H1 (cell line): ENCODE results near the gene SELENOV. TPM values are rescaled to one million over a fixed set of nuclear protein-coding genes. Genes with fewer than 3 reads are reported as not detected.

Experiments used
- CTCF ChIA-PET: fragments of 300-600 bp; sonication (Branson Sonifier 250); formaldehyde crosslinking; loops from one replicate; lab custom pipeline; 2021; ENCODE audit not compliant: partially characterized antibody; lab: Charles Lee
- POLR2A ChIA-PET: fragments of 300-600 bp; sonication (Branson Sonifier 250); formaldehyde crosslinking; loops from one replicate; lab custom pipeline; 2021; ENCODE audit warnings: inconsistent platforms; ENCODE audit not compliant: partially characterized antibody; lab: Charles Lee
- DNase-seq, 2 experiments: peaks; one replicate each; pipeline versions ENCODE4 v3.0.0 to v3.0.0-alpha.2; 2010 to 2022; ENCODE audit warnings: low spot score in 2 of 2, low read depth in 1 of 2, mixed read lengths in 1 of 2
- FAIRE-seq: peaks from 2 replicates; lab custom pipeline; 2011; peaks lifted over from hg19 to GRCh38; lab: Jason Lieb, UNC
- H2AFZ ChIP-seq: 2 replicates; pipeline ENCODE4 v1.8.1; 2012; ENCODE audit warnings: low read length, inconsistent platforms
- H2AK5ac ChIP-seq: 2 replicates; pipeline ENCODE4 v1.6.1; 2013; ENCODE audit warnings: low read depth, low read length
- H2BK120ac ChIP-seq: replicated peaks from 2 replicates; pipeline ENCODE3; 2013; ENCODE audit warnings: low read depth, low read length, inconsistent platforms
- H2BK12ac ChIP-seq: 2 replicates; pipeline ENCODE4 v1.6.1; 2013; ENCODE audit warnings: low read depth, low read length
- H2BK15ac ChIP-seq: 2 replicates; pipeline ENCODE4 v1.6.1; 2013; ENCODE audit warnings: low read length
- H2BK20ac ChIP-seq: 2 replicates; pipeline ENCODE4 v1.6.1; 2013; ENCODE audit warnings: low read length
- H2BK5ac ChIP-seq: 2 replicates; pipeline ENCODE4 v1.6.1; 2013; ENCODE audit warnings: low read depth, low read length
- H3K14ac ChIP-seq: 2 replicates; pipeline ENCODE4 v1.6.1; 2013; ENCODE audit warnings: inconsistent platforms; ENCODE audit not compliant: insufficient read length
- H3K18ac ChIP-seq: 2 replicates; pipeline ENCODE4 v1.6.1; 2013; ENCODE audit warnings: low read length; ENCODE audit errors: extremely low read depth
- H3K23ac ChIP-seq: 2 replicates; pipeline ENCODE4 v1.6.1; 2013; ENCODE audit warnings: inconsistent platforms; ENCODE audit not compliant: insufficient read length
- H3K23me2 ChIP-seq: 2 replicates; pipeline ENCODE4 v1.6.1; 2013; ENCODE audit warnings: low read depth, low read length
- H3K27ac ChIP-seq: 2 replicates; pipeline ENCODE4 v1.6.1; 2011; ENCODE audit warnings: low read depth, low read length, inconsistent platforms
- H3K27me3 ChIP-seq, 4 experiments: replicated peaks in 1 of 4; 1 replicate in 1 of 4; 2 replicates in 3 of 4; pipeline versions ENCODE4 v1.6.1 to v1.8.1; 2011 to 2013; ENCODE audit warnings: low read length in 3 of 4, mild to moderate bottlenecking in 3 of 4, inconsistent platforms in 2 of 4, mixed read lengths in 2 of 4, moderate library complexity in 1 of 4; ENCODE audit not compliant: control insufficient read depth in 3 of 4, insufficient read depth in 3 of 4; ENCODE audit errors: extremely low read depth in 1 of 4
- H3K36me3 ChIP-seq, 4 experiments: 2 replicates each; pipeline versions ENCODE4 v1.6.1 to v1.8.1; 2011 to 2013; ENCODE audit warnings: mild to moderate bottlenecking in 4 of 4, low read length in 3 of 4, moderate library complexity in 2 of 4, control low read depth in 1 of 4, inconsistent platforms in 1 of 4; ENCODE audit not compliant: insufficient read depth in 4 of 4, control insufficient read depth in 2 of 4
- H3K4ac ChIP-seq: replicated peaks from 2 replicates; pipeline ENCODE3; 2013; ENCODE audit warnings: low read length, low read depth, mixed read lengths, inconsistent platforms; ENCODE audit not compliant: insufficient read length
- H3K4me1 ChIP-seq, 4 experiments: replicated peaks in 1 of 4; 1 replicate in 1 of 4; 2 replicates in 3 of 4; pipeline versions ENCODE4 v1.6.1 to v1.8.1; 2011 to 2013; ENCODE audit warnings: low read length in 3 of 4, inconsistent platforms in 2 of 4, mixed read lengths in 1 of 4; ENCODE audit not compliant: insufficient read depth in 4 of 4, control insufficient read depth in 3 of 4
- H3K4me2 ChIP-seq, 2 experiments: 2 replicates each; pipeline versions ENCODE4 v1.6.1 to v1.8.1; 2011 to 2013; ENCODE audit warnings: low read depth in 2 of 2, low read length in 2 of 2, control low read depth in 1 of 2, inconsistent platforms in 1 of 2, mild to moderate bottlenecking in 1 of 2; ENCODE audit not compliant: insufficient read depth in 1 of 2
- H3K4me3 ChIP-seq, 4 experiments: fragments of 200-600, 300-600 bp in 1 of 4; sonication (generic), shearing (Covaris generic), sonication (Bioruptor Twin) in 1 of 4; 2 replicates each; pipeline versions ENCODE4 v1.5.1 to v1.8.1; 2011 to 2016; ENCODE audit warnings: low read length in 4 of 4, low read depth in 3 of 4, control low read depth in 2 of 4, inconsistent platforms in 2 of 4, mild to moderate bottlenecking in 2 of 4, mixed read lengths in 1 of 4, moderate library complexity in 1 of 4; ENCODE audit not compliant: insufficient read depth in 2 of 4; ENCODE audit errors: extremely low read depth in 1 of 4
- H3K56ac ChIP-seq: replicated peaks from 2 replicates; pipeline ENCODE3; 2013; ENCODE audit warnings: low read depth, mild to moderate bottlenecking, mixed read lengths, low read length, inconsistent platforms; ENCODE audit not compliant: insufficient read length
- H3K79me1 ChIP-seq: 2 replicates; pipeline ENCODE4 v1.6.1; 2013; ENCODE audit warnings: low read depth, low read length, control low read depth
- H3K79me2 ChIP-seq, 2 experiments: 2 replicates each; pipeline versions ENCODE4 v1.6.1 to v1.8.1; 2012 to 2013; ENCODE audit warnings: low read length in 2 of 2, mild to moderate bottlenecking in 2 of 2, inconsistent platforms in 1 of 2; ENCODE audit not compliant: insufficient read depth in 2 of 2, control insufficient read depth in 1 of 2
- H3K9ac ChIP-seq, 4 experiments: replicated peaks in 1 of 4; 1 replicate in 1 of 4; 2 replicates in 3 of 4; pipeline versions ENCODE4 v1.6.1 to v1.8.1; 2011 to 2013; ENCODE audit warnings: low read depth in 3 of 4, low read length in 3 of 4, control low read depth in 2 of 4, mild to moderate bottlenecking in 2 of 4, moderate library complexity in 2 of 4, inconsistent platforms in 1 of 4; ENCODE audit errors: extremely low read depth in 1 of 4
- H3K9me3 ChIP-seq, 2 experiments: 2 replicates each; pipeline versions ENCODE4 v1.6.1 to v1.8.1; 2012 to 2013; ENCODE audit warnings: mild to moderate bottlenecking in 2 of 2, moderate library complexity in 2 of 2, control low read depth in 1 of 2, inconsistent platforms in 1 of 2, low read depth in 1 of 2, low read length in 1 of 2, mixed read lengths in 1 of 2; ENCODE audit not compliant: insufficient read depth in 2 of 2
- H4K20me1 ChIP-seq, 2 experiments: replicated peaks in 1 of 2; 2 replicates each; pipeline versions ENCODE3 to v1.8.1; 2011 to 2013; ENCODE audit warnings: inconsistent platforms in 2 of 2, low read length in 2 of 2, mild to moderate bottlenecking in 1 of 2; ENCODE audit not compliant: insufficient read depth in 2 of 2, control insufficient read depth in 1 of 2
- H4K5ac ChIP-seq: 2 replicates; pipeline ENCODE4 v1.6.1; 2013; ENCODE audit warnings: low read length, low read depth, mixed read lengths, inconsistent platforms; ENCODE audit not compliant: insufficient read length
- H4K8ac ChIP-seq: 2 replicates; pipeline ENCODE4 v1.8.0; 2013; ENCODE audit warnings: mild to moderate bottlenecking, moderate library complexity, low read length, inconsistent platforms; ENCODE audit not compliant: insufficient read depth; ENCODE audit errors: extremely low read depth
- H4K91ac ChIP-seq: replicated peaks from 2 replicates; pipeline ENCODE3; 2013; ENCODE audit warnings: low read length, mixed read lengths, inconsistent platforms; ENCODE audit not compliant: insufficient read length
- ASH2L ChIP-seq: fragments of 200-600, 300-600 bp; sonication (generic); IDR thresholded peaks from one replicate; pipeline ENCODE4 v1.7.1; 2017; ENCODE audit warnings: low read length
- CBX5 ChIP-seq: fragments of 300-800, 300-1000 bp; sonication (generic); IDR thresholded peaks from 2 replicates; pipeline ENCODE4 v1.7.1; 2016; ENCODE audit warnings: antibody characterized with exemption, low read length, low read depth
- CBX8 ChIP-seq: fragments of 300-800, 300-1000 bp; sonication (generic); IDR thresholded peaks from 2 replicates; pipeline ENCODE4 v1.7.1; 2016; ENCODE audit warnings: low read depth, low read length, borderline replicate concordance
- CTBP2 ChIP-seq: IDR thresholded peaks from 2 replicates; pipeline ENCODE4 v1.7.0; 2011; ENCODE audit warnings: borderline replicate concordance, mild to moderate bottlenecking, moderate library complexity, mixed read lengths, low read length; ENCODE audit not compliant: insufficient read depth, insufficient read length
- EP300 ChIP-seq, 2 experiments: IDR thresholded peaks; 1 replicate in 1 of 2; 2 replicates in 1 of 2; pipeline ENCODE4 v1.6.1; 2011 to 2012; ENCODE audit warnings: low read depth in 2 of 2, low read length in 2 of 2, mild to moderate bottlenecking in 2 of 2, borderline replicate concordance in 1 of 2, inconsistent platforms in 1 of 2, moderate library complexity in 1 of 2
- FOSL1 ChIP-seq: IDR thresholded peaks from 2 replicates; pipeline ENCODE4 v1.6.1; 2011; ENCODE audit warnings: mild to moderate bottlenecking, low read depth, low read length, moderate library complexity; ENCODE audit not compliant: insufficient read depth
- GTF2F1 ChIP-seq: IDR thresholded peaks from 2 replicates; pipeline ENCODE4 v1.6.1; 2012; ENCODE audit warnings: low read depth, low read length, improper control_type of control experiment, borderline replicate concordance
- KDM5A ChIP-seq: fragments of 200-600 bp; IDR thresholded peaks from 2 replicates; pipeline ENCODE4 v1.7.1; 2012; ENCODE audit warnings: mild to moderate bottlenecking, low read length, inconsistent platforms, mixed read lengths
- POLR2A ChIP-seq, 2 experiments: IDR thresholded peaks; 1 replicate in 1 of 2; 2 replicates in 1 of 2; pipeline ENCODE4 v1.6.1; 2011; ENCODE audit warnings: low read depth in 2 of 2, low read length in 2 of 2, mild to moderate bottlenecking in 2 of 2; ENCODE audit errors: control extremely low read depth in 1 of 2
- POU5F1 ChIP-seq: IDR thresholded peaks from 2 replicates; pipeline ENCODE4 v1.6.1; 2011; ENCODE audit warnings: low read depth, mild to moderate bottlenecking, low read length, moderate library complexity
- RFX5 ChIP-seq: IDR thresholded peaks from 2 replicates; pipeline ENCODE4 v1.6.1; 2011; ENCODE audit warnings: low read depth, low read length, improper control_type of control experiment, borderline replicate concordance
- WGBS, 2 experiments: shearing (Covaris generic) in 1 of 2; methylation state at CpG; one replicate each; pipeline versions ENCODE4 v1.1.6 to v1.1.7; 2013 to 2015; ENCODE audit warnings: low lambda C conversion rate in 2 of 2, mixed read lengths in 2 of 2, inconsistent platforms in 1 of 2, low coverage in 1 of 2, missing lambda C conversion rate in 1 of 2; ENCODE audit not compliant: insufficient replicate concordance in 2 of 2, insufficient coverage in 1 of 2, insufficient read length in 1 of 2; ENCODE audit errors: extremely low coverage in 1 of 2, missing lambda C conversion rate in 1 of 2; 5-methylcytosine and 5-hydroxymethylcytosine counted together
- polyA plus RNA-seq, 7 experiments: library from polyadenylated mRNA; depleted of rRNA in 3 of 7; stranded (reverse) in 5 of 7; unstranded in 2 of 7; fragments of >200 nt in 5 of 7; fragments of 200-250 nt in 2 of 7; gene quantifications; 1 replicate in 5 of 7; 2 replicates in 1 of 7; 4 replicates in 1 of 7; pipeline versions ENCODE4 v1.2.1 to v1.2.3, GENCODE V29; 2011 to 2013; ENCODE audit warnings: missing spikeins in 2 of 7, mixed read lengths in 2 of 7
- total RNA-seq: library from RNA; stranded (reverse); fragmentation: NEBNext Ultra II Directional; extraction: Animal tissue kit (Norgen Biotek cat#: 25700); gene quantifications from 2 replicates; pipeline ENCODE4 v1.2.1, GENCODE V29; 2021
- TF ChIP-seq, protein P1 (sequence below): IDR thresholded peaks from 2 replicates; pipeline ENCODE4 v1.6.1; 2012; ENCODE audit warnings: low read length, inconsistent platforms

The SELENOV gene
- total and polyA plus RNA-seq, 2 of the 8 experiments (the other 6 are each of a cell fraction or from before 2014, with no cell fraction given) = 8.4 to 10.7 TPM

- no peak overlapping the region for H3K4ac ChIP-seq
- no peak overlapping the region for H2BK20ac ChIP-seq
- no peaks in the 10 kb centered on the region for H3K9me3 ChIP-seq
- no peak overlapping the region for H3K18ac ChIP-seq
- DNase-seq = no peak
- H2BK15ac ChIP-seq = no peak overlapping the region
- H3K27ac ChIP-seq = no peak overlapping the region
- H4K8ac ChIP-seq = no peak overlapping the region
- ChIA-PET CTCF (interaction anchor here (0.8 to 4.2 kb wide), 4 partner anchors 9 to 49 kb away, joined by 3 to 21 read pairs (median 10); partner anchors contain the start of genes DLL3 and EID2B), POLR2A (interaction anchor here (1.3 to 2.7 kb wide), 6 partner anchors 9 to 89 kb away, joined by 4 to 13 read pairs (median 6); partner anchors contain the start of gene RPS16)
- no peak overlapping the region for H3K56ac ChIP-seq
- H2BK120ac ChIP-seq = no peak overlapping the region
- no peak overlapping the region for H3K14ac ChIP-seq
- WGBS, 2 experiments = 89% methylated on average over 8 of the region's 8 CpGs; no CpG with 5 or more reads in 1 of the 2 experiments
- H3K27me3 ChIP-seq = no peaks in the 10 kb centered on the region
- no peaks in the 10 kb centered on the region for H3K79me1 ChIP-seq
- no peak overlapping the region for H3K9ac ChIP-seq
- no peak overlapping the region for H4K91ac ChIP-seq
- peaks cover 0 to 2% (median 0%) of the 10 kb centered on the region in 4 experiments; a peak in 1 of 7 replicates for H3K4me1 ChIP-seq
- no peaks in the 10 kb centered on the region for H3K23me2 ChIP-seq
- no peak overlapping the region for H2BK12ac ChIP-seq
- H4K20me1 ChIP-seq = peaks cover 0 to 4% of the 10 kb centered on the region in 2 experiments
- no peaks in the 10 kb centered on the region for H3K79me2 ChIP-seq
- H2AK5ac ChIP-seq = no peak overlapping the region
- no peak overlapping the region for H4K5ac ChIP-seq
- peaks cover 2 to 13% (median 3%) of the 10 kb centered on the region in 4 experiments; a peak in 3 of 8 replicates for H3K36me3 ChIP-seq
- H2BK5ac ChIP-seq = no peak overlapping the region
- FAIRE-seq = no peak
- H3K4me2 ChIP-seq = no peak overlapping the region
- H3K4me3 ChIP-seq = no peak overlapping the region
- H3K23ac ChIP-seq = no peak overlapping the region
- H2AFZ ChIP-seq = no peak overlapping the region
- TF ChIP-seq ASH2L = no peak
- TF ChIP-seq, protein P1, sequence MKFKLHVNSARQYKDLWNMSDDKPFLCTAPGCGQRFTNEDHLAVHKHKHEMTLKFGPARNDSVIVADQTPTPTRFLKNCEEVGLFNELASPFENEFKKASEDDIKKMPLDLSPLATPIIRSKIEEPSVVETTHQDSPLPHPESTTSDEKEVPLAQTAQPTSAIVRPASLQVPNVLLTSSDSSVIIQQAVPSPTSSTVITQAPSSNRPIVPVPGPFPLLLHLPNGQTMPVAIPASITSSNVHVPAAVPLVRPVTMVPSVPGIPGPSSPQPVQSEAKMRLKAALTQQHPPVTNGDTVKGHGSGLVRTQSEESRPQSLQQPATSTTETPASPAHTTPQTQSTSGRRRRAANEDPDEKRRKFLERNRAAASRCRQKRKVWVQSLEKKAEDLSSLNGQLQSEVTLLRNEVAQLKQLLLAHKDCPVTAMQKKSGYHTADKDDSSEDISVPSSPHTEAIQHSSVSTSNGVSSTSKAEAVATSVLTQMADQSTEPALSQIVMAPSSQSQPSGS = no peak
- TF ChIP-seq POLR2A (IDR thresholded peaks at IDR 0.05; ENCODE audit: control extremely low read depth in 1 of 2, low read depth in 2 of 2, low read length in 2 of 2) = no peak
- TF ChIP-seq FOSL1 = no peak
- TF ChIP-seq CTBP2 = no peak
- TF ChIP-seq CBX5 = no peak
- TF ChIP-seq RFX5 = no peak
- TF ChIP-seq POU5F1 = no peak
- no peak for TF ChIP-seq KDM5A
- TF ChIP-seq CBX8 = no peak
- TF ChIP-seq GTF2F1 = no peak
- TF ChIP-seq EP300 (IDR thresholded peaks at IDR 0.05; ENCODE audit: borderline replicate concordance in 1 of 2, low read depth in 2 of 2, low read length in 2 of 2) = no peak
Measured at GRCh38 chr19:39524495-39524894, 9.6 kb downstream of the SELENOV start.
